NCI-H2227 (cell line): Measurements from ENCODE around the gene SPRING1.
"Not testable (repeated sequence)": the region's sequence is repeated elsewhere in the genome, so short reads cannot be mapped to it uniquely, and the experiment has no call there.

Experiments used
- DNase-seq: peaks from one replicate; lab custom pipeline; 2025; ENCODE audit not compliant: unreplicated experiment; lab: John Stamatoyannopoulos, UW

The SPRING1 gene

GRCh38 chr12:116742787-116743186, 4.9 kb upstream of the SPRING1 start:
- DNase-seq, result not testable (repeated sequence)

GRCh38 chr12:116739381-116739887, 1.6 kb upstream of the SPRING1 start:
- DNase-seq, result no peak

GRCh38 chr12:116736962-116737773, 701 bp downstream of the SPRING1 start:
- no peak for DNase-seq

GRCh38 chr12:116735951-116736599, 1.8 kb downstream of the SPRING1 start:
- DNase-seq, result no peak

- DNase-seq, result no peak
These were observed 2.8 kb downstream of the SPRING1 start for GRCh38 chr12:116735084-116735483.

- no peak for DNase-seq
These were observed 3.6 kb downstream of the SPRING1 start for GRCh38 chr12:116734156-116734768.

- DNase-seq, result no peak
These were observed 6.1 kb downstream of the SPRING1 start for GRCh38 chr12:116731801-116732200.

- no peak for DNase-seq
These were observed 10.0 kb downstream of the SPRING1 start for GRCh38 chr12:116727891-116728290.

- no peak for DNase-seq
These were observed 10.6 kb downstream of the SPRING1 start for GRCh38 chr12:116727261-116727660.

- no peak for DNase-seq
These were observed 11.2 kb downstream of the SPRING1 start for GRCh38 chr12:116726694-116727093.

GRCh38 chr12:116722245-116722644, 15.6 kb downstream of the SPRING1 start:
- DNase-seq, result no peak

GRCh38 chr12:116719731-116720528, 17.9 kb downstream of the SPRING1 start:
- no peak for DNase-seq

GRCh38 chr12:116718655-116719454, 19.0 kb downstream of the SPRING1 start:
- peak; percentile 82 for DNase-seq

- DNase-seq, result no peak
These were observed 20.1 kb downstream of the SPRING1 start for GRCh38 chr12:116717466-116718437.

GRCh38 chr12:116714175-116714574, 23.7 kb downstream of the SPRING1 start:
- no peak for DNase-seq

GRCh38 chr12:116713527-116713926, 24.3 kb downstream of the SPRING1 start:
- no peak for DNase-seq

- peak; percentile 9 for DNase-seq
These were observed 25.2 kb downstream of the SPRING1 start for GRCh38 chr12:116712458-116713303.
